ENCODE results near the gene PROCA1.

GRCh38 chr17:28700278-28700677 lies 11.4 kb downstream of the PROCA1 start:
- TF ChIP-seq, protein P1, sequence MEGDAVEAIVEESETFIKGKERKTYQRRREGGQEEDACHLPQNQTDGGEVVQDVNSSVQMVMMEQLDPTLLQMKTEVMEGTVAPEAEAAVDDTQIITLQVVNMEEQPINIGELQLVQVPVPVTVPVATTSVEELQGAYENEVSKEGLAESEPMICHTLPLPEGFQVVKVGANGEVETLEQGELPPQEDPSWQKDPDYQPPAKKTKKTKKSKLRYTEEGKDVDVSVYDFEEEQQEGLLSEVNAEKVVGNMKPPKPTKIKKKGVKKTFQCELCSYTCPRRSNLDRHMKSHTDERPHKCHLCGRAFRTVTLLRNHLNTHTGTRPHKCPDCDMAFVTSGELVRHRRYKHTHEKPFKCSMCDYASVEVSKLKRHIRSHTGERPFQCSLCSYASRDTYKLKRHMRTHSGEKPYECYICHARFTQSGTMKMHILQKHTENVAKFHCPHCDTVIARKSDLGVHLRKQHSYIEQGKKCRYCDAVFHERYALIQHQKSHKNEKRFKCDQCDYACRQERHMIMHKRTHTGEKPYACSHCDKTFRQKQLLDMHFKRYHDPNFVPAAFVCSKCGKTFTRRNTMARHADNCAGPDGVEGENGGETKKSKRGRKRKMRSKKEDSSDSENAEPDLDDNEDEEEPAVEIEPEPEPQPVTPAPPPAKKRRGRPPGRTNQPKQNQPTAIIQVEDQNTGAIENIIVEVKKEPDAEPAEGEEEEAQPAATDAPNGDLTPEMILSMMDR (IDR thresholded peaks at IDR 0.05; ENCODE audit: borderline replicate concordance, extremely low read depth, low read length, poor library complexity, severe bottlenecking), result no peak
- no peak for TF ChIP-seq EZH2 (IDR thresholded peaks at IDR 0.05; ENCODE audit: borderline replicate concordance, low read depth, low read length, severe bottlenecking)
